K562 (cell line): Measurements from ENCODE around the gene ARMH4. TPM values are rescaled to one million over a fixed set of nuclear protein-coding genes. Genes with fewer than 3 reads are reported as not detected.

Source experiments
- ATAC-seq: fragments of 200-7000 bp; cut with Tn5 transposase; 3 replicates; pipeline ENCODE4 v1.9.1; 2020; ENCODE audit warnings: moderate library complexity
- BruUV-seq: library from RNA; stranded (reverse); fragments of 400-500 nt; replicated peaks from 2 replicates; lab custom pipeline; 2021; lab: Mats Ljungman, UMichigan
- CTCF ChIA-PET: fragments of 300-600 bp; formaldehyde crosslinking; extraction: SDS; loops from one replicate; lab custom pipeline; 2021; ENCODE audit warnings: low intra/inter-chr PET ratio; lab: Yijun Ruan, JAX
- POLR2A ChIA-PET: fragments of 300-600, 350-650 bp; sonication (Branson Sonifier 250); formaldehyde crosslinking; extraction: SDS; loops from one replicate; lab custom pipeline; 2021; ENCODE audit warnings: antibody characterized with exemption, inconsistent platforms; lab: Yijun Ruan, JAX
- DNase-seq, 4 experiments: peaks; one replicate each; pipeline versions ENCODE4 v3.0.0 to v3.0.0-alpha.2; 2011 to 2018; ENCODE audit warnings: low spot score in 3 of 4, mixed read lengths in 3 of 4; ENCODE audit errors: extremely low read depth in 1 of 4
- FAIRE-seq: peaks from 2 replicates; lab custom pipeline; 2011; peaks lifted over from hg19 to GRCh38; lab: Jason Lieb, UNC
- H2AFZ ChIP-seq: 2 replicates; pipeline ENCODE4 v1.6.0; 2011; ENCODE audit warnings: low read depth, low read length, control low read depth, inconsistent platforms
- H3K27ac ChIP-seq: fragments of 200-600 bp; 3 replicates; pipeline ENCODE4 v1.8.0; 2011; ENCODE audit warnings: low read depth, mild to moderate bottlenecking, control low read depth, inconsistent platforms, low read length, moderate library complexity, mixed read lengths; ENCODE audit errors: extremely low read depth
- H3K27me3 ChIP-seq, 2 experiments: fragments of 300-600 bp in 1 of 2; 2 replicates in 1 of 2; 3 replicates in 1 of 2; pipeline versions ENCODE4 v1.6.0 to v1.8.0; 2011; ENCODE audit warnings: inconsistent platforms in 2 of 2, low read length in 2 of 2, mild to moderate bottlenecking in 1 of 2, mixed read lengths in 1 of 2, moderate library complexity in 1 of 2; ENCODE audit not compliant: control insufficient read depth in 2 of 2, insufficient read depth in 2 of 2
- H3K36me3 ChIP-seq: fragments of 300-600 bp; 3 replicates; pipeline ENCODE4 v1.8.0; 2011; ENCODE audit warnings: mild to moderate bottlenecking, low read length, inconsistent platforms; ENCODE audit not compliant: control insufficient read depth, insufficient read depth
- H3K4me1 ChIP-seq, 2 experiments: fragments of 200-600 bp in 1 of 2; replicated peaks in 1 of 2; 2 replicates in 1 of 2; 3 replicates in 1 of 2; pipeline versions ENCODE4 v1.5.1 to v1.8.0; 2011; ENCODE audit warnings: inconsistent platforms in 2 of 2, low read length in 2 of 2, mild to moderate bottlenecking in 1 of 2, mixed read lengths in 1 of 2, moderate library complexity in 1 of 2; ENCODE audit not compliant: control insufficient read depth in 2 of 2, insufficient read depth in 2 of 2
- H3K4me2 ChIP-seq: 2 replicates; pipeline ENCODE4 v1.6.1; 2011; ENCODE audit warnings: low read length, control low read depth, inconsistent platforms, mixed read lengths; ENCODE audit not compliant: insufficient read depth
- H3K4me3 ChIP-seq: fragments of 200-600 bp; sonication (generic), shearing (Covaris generic); 2 replicates; pipeline ENCODE4 v1.5.1; 2016; ENCODE audit warnings: control low read depth, inconsistent platforms
- H3K79me2 ChIP-seq: fragments of 200-600 bp; 3 replicates; pipeline ENCODE4 v1.8.0; 2011; ENCODE audit warnings: low read length, inconsistent platforms; ENCODE audit not compliant: control insufficient read depth, insufficient read depth
- H3K9ac ChIP-seq, 2 experiments: 2 replicates each; pipeline versions ENCODE4 v1.6.0 to v1.6.1; 2011; ENCODE audit warnings: low read depth in 2 of 2, low read length in 2 of 2, control low read depth in 1 of 2, inconsistent platforms in 1 of 2, mild to moderate bottlenecking in 1 of 2, mixed read lengths in 1 of 2; ENCODE audit not compliant: insufficient read depth in 1 of 2
- H3K9me1 ChIP-seq: one replicate; pipeline ENCODE4 v1.6.0; 2011; ENCODE audit warnings: inconsistent platforms, mild to moderate bottlenecking, low read length, moderate library complexity; ENCODE audit not compliant: control insufficient read depth, insufficient read depth
- H3K9me3 ChIP-seq: replicated peaks from 2 replicates; pipeline ENCODE4 v1.5.1; 2011; ENCODE audit warnings: low read depth, low read length, inconsistent platforms; ENCODE audit not compliant: control insufficient read depth, insufficient read depth
- H4K20me1 ChIP-seq: replicated peaks from 2 replicates; pipeline ENCODE4 v1.6.1; 2011; ENCODE audit warnings: low read length, inconsistent platforms, mixed read lengths; ENCODE audit not compliant: control insufficient read depth, insufficient read depth
- CHD1 ChIP-seq: fragments of 200-600 bp; sonication (generic); IDR thresholded peaks from one replicate; pipeline ENCODE4 v1.6.1; 2012; ENCODE audit warnings: mild to moderate bottlenecking, moderate library complexity, low read length, inconsistent platforms
- PHF8 ChIP-seq: fragments of 200-600 bp; sonication (generic); IDR thresholded peaks from 2 replicates; pipeline ENCODE4 v1.6.1; 2012; ENCODE audit warnings: mixed run types, mild to moderate bottlenecking, inconsistent platforms, low read length, moderate library complexity, borderline replicate concordance
- TAF15 ChIP-seq: fragments of 200-400 bp; formaldehyde crosslinking; IDR thresholded peaks from 2 replicates; pipeline ENCODE4 v1.6.1; 2017; ENCODE audit warnings: mild to moderate bottlenecking, low read depth, low read length, moderate library complexity
- TAL1 ChIP-seq: fragments of 450-650 bp; IDR thresholded peaks from 2 replicates; pipeline ENCODE4 v1.6.1; 2016; ENCODE audit warnings: mild to moderate bottlenecking
- THAP12 ChIP-seq: fragments of 250-450 bp; sonication (Bioruptor Pico); IDR thresholded peaks from 2 replicates; pipeline ENCODE4 v1.9.0; 2021; ENCODE audit warnings: mild to moderate bottlenecking, inconsistent platforms
- ZNF3 ChIP-seq: fragments of 250-450 bp; sonication (Bioruptor Pico); IDR thresholded peaks from 2 replicates; pipeline ENCODE4 v1.5.0; 2021; ENCODE audit warnings: mild to moderate bottlenecking, moderate library complexity
- WGBS: fragments of 100-300 bp; shearing (Covaris generic); methylation state at CpG from one replicate; pipeline ENCODE4 v1.1.6; 2016; ENCODE audit warnings: low coverage, mixed read lengths; ENCODE audit not compliant: insufficient coverage; ENCODE audit errors: missing lambda C conversion rate; 5-methylcytosine and 5-hydroxymethylcytosine counted together
- in situ Hi-C: fragments of 300-500 bp; cut with MboI; formaldehyde crosslinking; loops from 4 replicates; pipeline ENCODE4 v1.15.0; 2018; ENCODE audit warnings: inconsistent platforms, mixed read lengths
- intact Hi-C: fragments of 100-400 bp; cut with micrococcal nuclease; formaldehyde crosslinking; loops from 2 replicates; pipeline ENCODE4 v1.14.2; 2022
- polyA plus RNA-seq, 8 experiments: library from polyadenylated mRNA; depleted of rRNA in 4 of 8; stranded (reverse) in 5 of 8; unstranded in 3 of 8; fragments of >200 nt; fragmentation: Nextera tagmentation in 2 of 8; fragmentation: Illumina TruSeq in 1 of 8; extraction: Ambion mirVana in 2 of 8; extraction: Trizol in 1 of 8; gene quantifications; 2 replicates each; pipeline versions ENCODE4 v1.2.1 to v1.2.3, GENCODE V29; 2011 to 2014; ENCODE audit warnings: inconsistent platforms in 1 of 8, missing spikeins in 1 of 8
- total RNA-seq, 7 experiments: library from RNA; depleted of rRNA in 6 of 7; stranded (reverse); fragments of >200 nt in 6 of 7; fragmentation: Illumina TruSeq in 2 of 7; extraction: Trizol in 2 of 7; gene quantifications; 2 replicates each; pipeline versions ENCODE4 v1.2.1 to v1.2.3, GENCODE V29; 2011 to 2021; ENCODE audit warnings: low replicate concordance in 1 of 7
- TF ChIP-seq, protein P1 (sequence below), 2 experiments: fragments of 450-650 bp; formaldehyde crosslinking in 1 of 2; IDR thresholded peaks; 2 replicates each; pipeline versions ENCODE4 v1.4.0 to v1.6.1; 2014 to 2020; ENCODE audit warnings: mild to moderate bottlenecking in 2 of 2, borderline replicate concordance in 1 of 2, low read depth in 1 of 2

Gene ARMH4
- total and polyA plus RNA-seq, 9 of the 15 experiments (the other 6 are each of a cell fraction or from before 2014, with no cell fraction given): 0.06 to 0.98 (median 0.07) TPM; not detected in 2

GRCh38 chr14:58108717-58109116 lies 43.3 kb downstream of the ARMH4 start (continued):
- TF ChIP-seq CHD1 (no peak), TAF15 (no peak), PHF8 (no peak)

DNA sequence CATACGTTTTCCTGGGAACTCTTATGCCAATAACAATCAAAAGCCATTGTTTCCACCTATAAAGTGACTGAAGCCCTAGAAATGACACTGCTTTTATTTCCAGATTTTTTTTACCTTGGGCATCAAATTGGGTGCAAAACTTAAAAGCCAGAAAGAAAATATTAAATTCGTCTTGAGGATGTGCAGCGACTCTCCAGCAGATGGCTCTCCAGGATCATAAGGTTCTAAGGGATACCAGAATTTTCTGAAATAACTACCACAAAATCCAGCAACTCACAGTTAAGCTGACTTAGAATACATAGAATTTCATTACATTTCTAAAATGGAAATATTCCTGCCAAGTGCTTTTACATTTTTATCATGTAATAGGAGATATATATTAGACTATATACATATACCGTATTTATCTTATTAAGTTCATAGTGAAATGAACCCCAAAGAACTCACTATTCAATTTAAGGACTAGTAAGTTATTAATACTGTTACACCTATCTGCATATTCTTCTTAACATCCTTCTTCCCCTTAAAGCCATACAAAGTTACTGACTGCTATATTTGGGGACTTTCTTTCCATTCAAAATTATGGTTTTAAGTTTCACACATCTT lies 44.0 kb downstream of the ARMH4 start:
- no peaks in the 10 kb centered on the region for H3K9me1 ChIP-seq
- H3K4me1 ChIP-seq: no peaks in the 10 kb centered on the region
- DNase-seq (peak; percentile 28 to 59 (median 34)), ATAC-seq (peak; percentile 75), FAIRE-seq (peak; percentile 68)
- H3K79me2 ChIP-seq: no peaks in the 10 kb centered on the region
- no peak overlapping the region for H3K4me3 ChIP-seq
- BruUV-seq: no TSS peak
- H3K4me2 ChIP-seq: no peak overlapping the region
- ChIA-PET CTCF (interaction anchor here (0.8 to 1.3 kb wide), 3 partner anchors 56 to 255 kb away, joined by 3 to 14 read pairs (median 5); no protein-coding TSS in a partner anchor), POLR2A (interaction anchor here (1.1 kb wide), 1 partner anchor 393 kb away, joined by 4 read pairs; no protein-coding TSS in a partner anchor)
- intact Hi-C loops (loop anchor here (1.0 to 5.0 kb wide), 3 partner anchors 58 to 255 kb away; no protein-coding TSS in a partner anchor), in situ Hi-C loops (loop anchor here (25.0 kb wide), 1 partner anchor 254 kb away; no protein-coding TSS in a partner anchor)
- H3K9ac ChIP-seq: no peak overlapping the region
- H2AFZ ChIP-seq: no peak overlapping the region
- H3K36me3 ChIP-seq: no peaks in the 10 kb centered on the region
- no peaks in the 10 kb centered on the region for H3K9me3 ChIP-seq
- 0% methylated on average over 4 of the region's 4 CpGs for WGBS
- H4K20me1 ChIP-seq: no peaks in the 10 kb centered on the region
- no peak overlapping the region for H3K27ac ChIP-seq
- no peaks in the 10 kb centered on the region for H3K27me3 ChIP-seq
- TF ChIP-seq TAL1: no peak
- TF ChIP-seq THAP12 (CRISPR knock-in tag): no peak
- TF ChIP-seq, protein P1, sequence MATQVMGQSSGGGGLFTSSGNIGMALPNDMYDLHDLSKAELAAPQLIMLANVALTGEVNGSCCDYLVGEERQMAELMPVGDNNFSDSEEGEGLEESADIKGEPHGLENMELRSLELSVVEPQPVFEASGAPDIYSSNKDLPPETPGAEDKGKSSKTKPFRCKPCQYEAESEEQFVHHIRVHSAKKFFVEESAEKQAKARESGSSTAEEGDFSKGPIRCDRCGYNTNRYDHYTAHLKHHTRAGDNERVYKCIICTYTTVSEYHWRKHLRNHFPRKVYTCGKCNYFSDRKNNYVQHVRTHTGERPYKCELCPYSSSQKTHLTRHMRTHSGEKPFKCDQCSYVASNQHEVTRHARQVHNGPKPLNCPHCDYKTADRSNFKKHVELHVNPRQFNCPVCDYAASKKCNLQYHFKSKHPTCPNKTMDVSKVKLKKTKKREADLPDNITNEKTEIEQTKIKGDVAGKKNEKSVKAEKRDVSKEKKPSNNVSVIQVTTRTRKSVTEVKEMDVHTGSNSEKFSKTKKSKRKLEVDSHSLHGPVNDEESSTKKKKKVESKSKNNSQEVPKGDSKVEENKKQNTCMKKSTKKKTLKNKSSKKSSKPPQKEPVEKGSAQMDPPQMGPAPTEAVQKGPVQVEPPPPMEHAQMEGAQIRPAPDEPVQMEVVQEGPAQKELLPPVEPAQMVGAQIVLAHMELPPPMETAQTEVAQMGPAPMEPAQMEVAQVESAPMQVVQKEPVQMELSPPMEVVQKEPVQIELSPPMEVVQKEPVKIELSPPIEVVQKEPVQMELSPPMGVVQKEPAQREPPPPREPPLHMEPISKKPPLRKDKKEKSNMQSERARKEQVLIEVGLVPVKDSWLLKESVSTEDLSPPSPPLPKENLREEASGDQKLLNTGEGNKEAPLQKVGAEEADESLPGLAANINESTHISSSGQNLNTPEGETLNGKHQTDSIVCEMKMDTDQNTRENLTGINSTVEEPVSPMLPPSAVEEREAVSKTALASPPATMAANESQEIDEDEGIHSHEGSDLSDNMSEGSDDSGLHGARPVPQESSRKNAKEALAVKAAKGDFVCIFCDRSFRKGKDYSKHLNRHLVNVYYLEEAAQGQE (IDR thresholded peaks at IDR 0.05; ENCODE audit: borderline replicate concordance): peak; percentile 71
- TF ChIP-seq, protein P1 (CRISPR knock-in tag; IDR thresholded peaks at IDR 0.05; ENCODE audit: low read depth): no peak
- no peak for TF ChIP-seq ZNF3 (CRISPR knock-in tag)
